GM21737 (cell line): ENCODE measurements around the gene NXN.
"Not testable (repeated sequence)": the region's sequence is repeated elsewhere in the genome, so short reads cannot be mapped to it uniquely, and the experiment has no call there.

Source experiments
- ATAC-seq: cut with Tn5 transposase; IDR thresholded peaks from one replicate; pipeline ENCODE4 v1.9.1; 2021; ENCODE audit warnings: mild to moderate bottlenecking, moderate library complexity; ENCODE audit not compliant: unreplicated experiment

Gene NXN

GRCh38 chr17:838486-838885, 141.1 kb downstream of the NXN start:
- no peak for ATAC-seq

DNA sequence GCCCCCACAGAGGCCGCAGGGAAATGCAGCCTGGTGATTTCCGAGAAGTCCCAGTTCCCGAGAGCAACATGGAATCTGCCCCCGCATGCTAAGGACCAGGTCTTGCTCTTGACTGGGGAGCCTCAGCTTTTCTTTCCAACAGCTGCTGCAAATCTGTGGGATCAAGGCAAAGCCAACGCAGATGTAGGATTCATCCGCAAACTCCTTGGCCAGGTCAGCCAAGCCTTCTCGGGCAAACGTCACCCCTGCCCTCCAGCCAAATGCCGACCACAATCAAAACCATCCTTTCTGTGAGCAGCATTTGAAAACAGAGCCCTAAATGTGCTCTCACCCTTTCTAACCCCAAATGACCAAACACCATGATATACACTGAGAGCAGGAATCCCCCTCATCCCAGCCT, 143.4 kb downstream of the NXN start:
- no peak for ATAC-seq

DNA sequence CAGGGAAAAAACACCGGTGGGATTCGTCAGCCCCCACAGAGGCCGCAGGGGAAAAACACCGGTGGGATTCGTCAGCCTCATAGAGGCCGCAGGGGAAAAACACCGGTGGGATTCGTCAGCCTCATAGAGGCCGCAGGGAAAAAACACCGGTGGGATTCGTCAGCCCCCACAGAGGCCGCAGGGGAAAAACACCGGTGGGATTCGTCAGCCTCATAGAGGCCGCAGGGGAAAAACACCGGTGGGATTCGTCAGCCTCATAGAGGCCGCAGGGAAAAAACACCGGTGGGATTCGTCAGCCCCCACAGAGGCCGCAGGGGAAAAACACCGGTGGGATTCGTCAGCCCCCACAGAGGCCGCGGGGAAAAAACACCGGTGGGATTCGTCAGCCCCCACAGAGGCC, 143.9 kb downstream of the NXN start:
- ATAC-seq = not testable (repeated sequence)

DNA sequence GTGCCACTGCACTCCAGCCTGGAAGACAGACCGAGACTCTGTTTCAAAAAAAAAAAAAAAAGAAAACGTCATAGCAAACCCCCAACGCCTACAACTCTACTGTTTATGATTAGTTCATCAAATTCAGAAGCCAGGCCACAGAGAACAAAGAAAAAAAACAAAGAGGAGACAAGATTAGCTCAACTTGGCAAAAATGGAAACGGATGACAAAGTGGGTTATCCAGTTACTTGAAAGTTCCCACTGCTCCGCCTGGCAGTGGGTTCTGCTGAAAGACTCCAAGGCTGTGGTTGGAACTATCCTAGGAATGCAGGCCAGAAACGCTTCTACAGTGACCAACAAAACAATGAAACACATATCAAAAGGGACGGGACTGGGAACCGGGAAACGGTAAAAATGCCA, 144.3 kb downstream of the NXN start:
- ATAC-seq = no peak

DNA sequence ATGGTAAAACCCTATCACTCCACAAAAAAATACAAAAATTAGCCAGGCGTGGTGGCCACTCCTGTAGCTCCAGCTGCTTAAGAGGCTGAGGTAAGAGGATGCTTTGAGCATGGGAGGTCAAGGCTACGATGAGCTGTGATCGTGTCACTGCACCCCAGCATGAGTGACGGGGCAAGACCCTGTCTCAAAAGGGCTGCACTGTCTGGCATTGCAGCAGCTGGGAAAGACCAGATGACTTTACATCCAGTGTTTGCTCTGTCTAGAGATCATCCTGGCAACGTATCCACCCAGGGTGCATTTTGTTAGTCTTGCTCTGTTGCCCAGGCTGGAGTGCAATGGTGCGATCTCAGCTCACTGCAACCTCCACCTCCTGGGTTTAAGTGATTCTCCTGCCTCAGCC, 145.4 kb downstream of the NXN start:
- ATAC-seq = no peak

GRCh38 chr17:830950-831349, 148.6 kb downstream of the NXN start:
- ATAC-seq = no peak

DNA sequence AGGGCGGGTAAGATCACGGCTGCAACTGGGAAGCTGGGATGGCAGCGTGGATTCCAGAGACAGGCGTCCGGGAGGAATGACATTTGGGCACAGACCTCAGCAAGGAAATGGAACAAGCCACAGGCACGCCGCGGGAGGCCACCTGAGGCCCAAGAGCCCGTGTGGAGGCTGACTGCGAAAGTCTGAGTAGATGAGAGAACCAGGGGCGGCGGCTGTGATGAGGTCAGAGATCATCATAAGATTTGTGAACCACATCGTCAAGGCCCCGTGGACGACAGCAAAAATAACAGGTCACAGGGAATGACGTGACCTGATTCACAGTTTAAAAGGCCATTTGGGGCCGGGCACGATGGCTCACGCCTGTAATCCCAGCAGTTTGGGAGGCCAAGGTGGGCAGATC, 149.2 kb downstream of the NXN start:
- ATAC-seq = no peak

DNA sequence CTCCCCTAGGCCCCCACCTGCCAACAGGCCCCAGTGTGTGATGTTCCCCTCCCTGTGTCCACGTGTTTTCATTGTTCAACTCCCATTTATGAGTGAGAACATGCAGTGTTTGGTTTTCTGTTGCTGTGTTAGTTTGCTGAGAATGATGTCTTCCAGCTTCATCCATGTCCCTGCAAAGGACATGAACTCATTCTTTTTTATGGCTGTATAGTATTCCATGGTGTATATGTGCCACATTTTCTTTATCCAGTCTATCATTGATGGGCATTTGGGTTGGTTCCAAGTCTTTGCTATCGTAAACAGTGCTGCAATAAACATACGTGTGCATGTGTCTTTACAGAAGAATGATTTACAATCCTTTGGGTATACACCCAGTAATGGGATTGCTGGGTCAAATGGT, 150.0 kb downstream of the NXN start:
- not testable (repeated sequence) for ATAC-seq

- no peak for ATAC-seq
These were observed 150.8 kb downstream of the NXN start for GRCh38 chr17:828761-829160.

GRCh38 chr17:826778-827177, 152.8 kb downstream of the NXN start:
- no peak for ATAC-seq

DNA sequence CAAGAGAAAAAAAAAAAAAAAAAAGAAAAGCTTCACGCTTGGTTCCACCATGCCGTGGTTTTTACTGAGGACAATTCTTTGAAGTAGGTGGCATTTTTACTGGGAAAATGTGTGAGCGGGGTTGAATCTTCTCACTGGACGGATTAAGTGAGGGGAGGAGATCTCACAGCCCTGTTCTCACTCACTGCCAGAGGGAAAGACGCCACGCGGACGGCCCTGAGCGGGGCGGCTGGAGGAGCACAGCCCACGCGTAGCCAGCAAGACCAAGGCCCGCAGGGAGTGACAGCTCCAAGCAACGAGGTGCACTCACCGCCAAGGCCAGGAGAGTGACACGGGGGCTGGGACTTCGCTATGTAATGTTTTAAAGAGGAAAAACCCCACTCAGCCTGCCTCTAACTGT, 154.4 kb downstream of the NXN start:
- no peak for ATAC-seq

GRCh38 chr17:824378-824777, 155.2 kb downstream of the NXN start:
- ATAC-seq = no peak

- no peak for ATAC-seq
These were observed 156.1 kb downstream of the NXN start for GRCh38 chr17:823501-823902.

GRCh38 chr17:819251-819650, 160.3 kb downstream of the NXN start:
- no peak for ATAC-seq

GRCh38 chr17:814371-814770, 165.2 kb downstream of the NXN start:
- ATAC-seq = no peak

DNA sequence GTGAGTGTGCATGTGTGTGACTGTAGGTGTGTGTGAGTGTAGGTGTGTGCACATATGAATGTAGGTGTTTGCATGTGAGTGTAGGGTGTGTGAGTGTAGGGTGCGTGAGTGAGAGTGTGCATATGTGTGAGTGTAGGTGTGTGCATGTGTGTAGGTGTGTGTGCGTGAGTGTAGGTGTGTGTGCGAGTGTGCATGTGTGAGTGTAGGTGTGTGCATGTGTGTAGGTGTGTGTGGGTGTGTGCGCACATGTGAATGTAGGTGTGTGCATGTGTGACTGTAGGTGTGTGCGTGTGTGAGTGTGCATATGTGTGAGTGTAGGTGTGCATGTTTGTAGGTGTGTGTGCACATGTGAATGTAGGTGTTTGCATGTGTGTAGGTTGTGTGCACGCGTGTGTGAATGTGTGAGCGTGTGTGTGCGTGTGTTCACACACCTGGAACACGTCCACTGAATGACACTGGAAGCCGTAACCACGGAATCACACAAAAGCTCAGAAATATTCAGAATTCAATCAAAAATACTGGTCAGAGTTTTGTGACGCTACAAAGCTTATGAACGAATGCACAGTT, 166.9 kb downstream of the NXN start:
- ATAC-seq = no peak

DNA sequence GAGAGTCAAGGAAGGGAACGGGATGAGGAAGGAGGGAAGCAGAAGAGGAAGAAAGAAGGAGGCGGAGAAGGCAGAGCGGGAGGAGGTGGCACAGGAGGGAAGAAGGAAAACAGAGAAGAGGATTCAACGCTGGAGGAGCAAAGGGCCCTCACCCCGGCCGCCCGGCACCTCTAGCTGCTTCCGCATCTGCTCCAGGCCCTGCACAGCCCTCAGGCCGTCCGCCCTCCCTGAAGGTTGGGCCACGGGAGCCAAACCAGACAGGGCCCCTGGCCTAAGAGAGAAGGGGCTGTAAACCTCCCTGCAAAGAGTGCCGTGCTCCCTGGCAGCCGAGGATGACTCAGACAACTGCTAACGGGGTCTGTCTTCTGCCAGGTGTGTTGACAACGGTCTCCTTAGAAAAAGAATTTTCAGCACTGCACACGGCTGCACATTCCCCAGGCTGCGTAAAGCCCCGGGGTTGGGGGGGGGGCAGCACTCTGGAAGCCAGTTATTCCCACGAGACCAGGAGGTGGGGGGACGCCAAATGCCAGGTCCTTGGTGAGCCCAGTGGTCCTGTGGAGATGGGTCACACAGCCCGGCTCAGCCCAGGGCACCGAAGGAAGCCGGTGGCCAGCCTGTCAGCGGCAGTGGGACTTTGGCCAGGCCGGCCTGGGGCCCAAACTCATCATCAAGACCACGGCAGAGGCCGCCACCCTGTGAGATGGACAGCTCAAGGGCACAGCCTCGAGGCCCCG, 168.4 kb downstream of the NXN start:
- no peak for ATAC-seq

- no peak for ATAC-seq
These were observed 171.9 kb downstream of the NXN start for GRCh38 chr17:807523-808294.

DNA sequence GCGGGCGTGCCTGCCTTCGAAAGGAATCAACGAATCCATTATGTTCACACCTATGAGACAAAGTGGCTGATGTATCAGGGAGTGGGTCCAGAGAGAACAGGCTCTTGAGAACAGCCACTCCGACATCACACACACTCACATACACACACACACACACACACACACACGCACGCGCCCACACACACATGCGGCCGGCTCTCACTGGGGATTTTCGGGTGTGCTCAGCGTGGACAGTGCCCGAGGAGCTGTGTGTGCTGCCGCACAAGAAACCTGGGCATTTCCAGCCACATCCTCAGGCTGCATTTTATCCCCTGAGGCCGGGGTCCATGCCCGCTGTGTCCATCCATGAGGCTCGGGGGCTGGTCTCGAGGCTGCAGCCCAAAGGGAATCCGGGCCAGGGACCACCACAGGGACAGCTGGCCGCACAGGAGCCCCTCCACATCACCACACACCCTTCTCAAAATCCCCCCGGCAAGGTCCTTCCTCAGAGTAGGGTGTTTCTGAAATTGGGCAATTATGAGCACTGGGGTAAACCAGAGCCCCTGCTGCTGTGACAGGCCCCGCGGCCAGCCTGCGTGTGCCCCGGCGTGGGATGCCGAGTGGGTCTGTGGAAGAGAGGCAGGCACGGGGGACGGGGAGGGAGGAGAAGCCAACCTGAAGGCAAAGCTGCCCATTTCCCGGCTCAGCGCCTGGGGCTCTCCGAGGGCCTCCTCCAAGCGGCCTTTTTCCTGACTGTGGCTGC, 172.6 kb downstream of the NXN start:
- no peak for ATAC-seq

- ATAC-seq = no peak
These were observed 173.2 kb downstream of the NXN start for GRCh38 chr17:806346-806745.

GRCh38 chr17:805886-806285, 173.7 kb downstream of the NXN start:
- ATAC-seq = not testable (repeated sequence)
